ENCODE measurements around the gene ASF1A. TPM values are rescaled to one million over a fixed set of nuclear protein-coding genes. Genes with fewer than 3 reads are reported as not detected.

ASF1A gene
- total RNA-seq, 1 experiment from 2014 or later = 34.4 TPM

- Mint-ChIP-seq H3K4me1 (peaks cover 13 to 25% of the 10 kb centered on the region in 2 experiments), H3K36me3 (ENCODE audit: insufficient read depth in 1 of 3, low read depth in 3 of 3) (peaks cover 0 to 3% (median 2%) of the 10 kb centered on the region in 3 experiments; a peak in 2 of 7 replicates), H3K27me3 (ENCODE audit: low read depth) (no peaks in the 10 kb centered on the region), H3K4me3 (no peak overlapping the region), H3K9me3 (0 out of 5 replicates have a peak, but pooled peaks cover 0 to 2% of the 10 kb centered on the region in 2 experiments), H3K27ac (no peak overlapping the region; a peak in 1 of 7 replicates)
- Histone ChIP-seq H3K9ac (ENCODE audit: extremely low read depth, insufficient read length, low read length) (no peak overlapping the region), H2AFZ (ENCODE audit: low read length) (no peak overlapping the region), H4K20me1 (ENCODE audit: control insufficient read depth, insufficient read depth, insufficient read length) (no peaks in the 10 kb centered on the region), H3K23ac (ENCODE audit: insufficient read length, low read depth, low read length) (no peak overlapping the region), H3K9me3 (ENCODE audit: control insufficient read depth, low read depth, low read length) (no peaks in the 10 kb centered on the region), H3K27me3 (ENCODE audit: insufficient read depth, low read length) (no peaks in the 10 kb centered on the region), H3K79me2 (ENCODE audit: insufficient read depth, low read length) (no peaks in the 10 kb centered on the region), H3K4me1 (ENCODE audit: insufficient read depth, low read length) (no peaks in the 10 kb centered on the region), H3K4ac (ENCODE audit: low read depth, low read length) (no peak overlapping the region), H3K56ac (ENCODE audit: insufficient read length, low read depth, low read length) (no peak overlapping the region), H2BK12ac (ENCODE audit: insufficient read length, low read depth, low read length) (no peak overlapping the region), H3K23me2 (ENCODE audit: insufficient read length, low read depth, low read length, poor library complexity, severe bottlenecking) (no peaks in the 10 kb centered on the region), H4K5ac (ENCODE audit: insufficient read length, low read depth, low read length) (no peak overlapping the region), H2BK20ac (ENCODE audit: low read depth, low read length, poor library complexity, severe bottlenecking) (no peak overlapping the region), H3K18ac (ENCODE audit: insufficient read length, low read depth, low read length) (no peak overlapping the region), H3K14ac (ENCODE audit: insufficient read depth, low read length) (no peak overlapping the region), H3K79me1 (ENCODE audit: insufficient read depth, low read depth, low read length, poor library complexity, severe bottlenecking) (no peaks in the 10 kb centered on the region), H2BK5ac (ENCODE audit: insufficient read length, low read length) (no peak overlapping the region), H3T11ph (ENCODE audit: low read length) (no peak overlapping the region), H2AK5ac (ENCODE audit: insufficient read length, low read length) (no peak overlapping the region), H3K27ac (ENCODE audit: insufficient read length, low read depth, low read length) (no peak overlapping the region), H2BK15ac (ENCODE audit: low read depth, low read length) (no peak overlapping the region), H3K4me2 (ENCODE audit: insufficient read depth, insufficient read length, low read length) (no peak overlapping the region), H2BK120ac (ENCODE audit: low read depth, low read length, poor library complexity, severe bottlenecking) (no peak overlapping the region), H4K8ac (replicated peaks; ENCODE audit: insufficient read length, low read depth, low read length) (no peak overlapping the region), H4K91ac (ENCODE audit: insufficient read length, low read depth, low read length) (no peak overlapping the region)
- TF ChIP-seq CTCF (conservative IDR thresholded peaks at IDR 0.05) = no peak
- WGBS (ENCODE audit: extremely low coverage, insufficient read length, low lambda C conversion rate) = no CpG with 5 or more reads among the region's 4 CpGs
- DNase-seq = no peak
These were observed 4.8 kb upstream of the ASF1A start for GRCh38 chr6:118889163-118889562.
